SK-MEL-5 (cell line): ENCODE data around the gene ST6GAL2. TPM values are rescaled to one million over a fixed set of nuclear protein-coding genes. Genes with fewer than 3 reads are reported as not detected.

Experiments used
- DNase-seq: peaks from one replicate; pipeline ENCODE4 v3.0.0-alpha.2; 2016; ENCODE audit warnings: low read depth, low spot score
- in situ Hi-C: cut with HindIII; loops from 2 replicates; pipeline ENCODE4 v1.10.0; 2016; ENCODE audit warnings: low sequenced_read_pairs, high pct_unique_total_duplicates, low pct_unique_long_range_greater_than_20kb
- total RNA-seq: library from RNA; depleted of rRNA; stranded (reverse); fragments of >200 nt; shearing (Covaris generic); gene quantifications from 2 replicates; pipeline ENCODE4 v1.2.3, GENCODE V29; 2014

The ST6GAL2 gene
- total RNA-seq, 1 experiment from 2014 or later = not detected

DNA sequence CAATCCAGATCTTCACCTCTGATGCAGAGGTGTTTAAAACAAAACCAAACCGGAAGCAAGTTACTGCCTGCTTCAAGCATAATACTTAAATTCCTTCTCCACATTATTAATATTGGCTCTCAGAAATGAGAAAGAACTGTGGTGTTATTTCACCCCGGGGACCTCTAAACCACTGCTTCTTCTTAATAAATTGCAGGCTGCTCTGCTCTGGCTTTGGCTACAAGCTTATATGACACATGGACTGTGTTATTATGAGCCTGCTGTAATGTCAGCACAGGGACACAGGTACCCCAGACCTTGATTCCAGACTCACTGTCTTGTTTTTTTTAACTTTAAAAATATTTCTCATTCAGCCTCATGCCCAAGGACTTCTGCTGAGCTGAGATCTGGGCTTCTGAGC is 45.1 kb downstream of the ST6GAL2 start:
- no peak for DNase-seq
- in situ Hi-C loops = no loop called here

DNA sequence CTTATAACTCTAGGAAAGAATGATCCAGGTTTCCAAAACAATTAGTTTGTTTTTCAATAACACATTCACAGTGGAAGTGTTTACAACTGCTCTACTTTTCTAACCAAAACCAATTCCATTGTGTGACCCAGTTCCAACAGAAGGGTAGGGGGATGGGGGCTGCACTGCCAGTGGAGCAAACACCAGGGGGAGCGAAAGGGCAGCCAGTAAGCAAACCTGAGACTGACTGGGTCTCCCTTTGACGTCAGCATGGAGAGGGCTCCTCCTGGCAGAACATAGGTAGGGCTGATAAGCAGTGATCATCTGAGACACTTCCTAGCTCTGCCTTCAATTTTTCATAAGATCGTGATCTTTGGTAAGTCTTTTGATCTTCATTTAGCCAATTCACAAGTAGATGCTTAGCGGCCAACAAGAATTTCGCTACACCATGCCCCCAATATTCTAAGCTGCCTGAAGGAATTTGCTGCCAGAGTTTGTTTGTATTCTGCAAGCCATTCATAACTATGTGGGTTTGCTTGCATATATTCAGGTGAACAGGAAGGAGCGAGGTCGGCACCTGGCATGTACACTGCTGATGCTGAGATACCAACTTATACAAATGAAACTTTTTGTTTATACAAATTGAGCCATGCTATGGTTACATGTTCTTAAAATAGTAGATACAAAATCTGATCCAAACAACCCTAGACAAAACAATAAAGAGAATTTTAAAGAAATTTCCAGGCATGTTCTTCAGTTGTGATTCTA is 45.9 kb downstream of the ST6GAL2 start:
- in situ Hi-C loops = no loop called here
- peak; percentile 44 for DNase-seq

DNA sequence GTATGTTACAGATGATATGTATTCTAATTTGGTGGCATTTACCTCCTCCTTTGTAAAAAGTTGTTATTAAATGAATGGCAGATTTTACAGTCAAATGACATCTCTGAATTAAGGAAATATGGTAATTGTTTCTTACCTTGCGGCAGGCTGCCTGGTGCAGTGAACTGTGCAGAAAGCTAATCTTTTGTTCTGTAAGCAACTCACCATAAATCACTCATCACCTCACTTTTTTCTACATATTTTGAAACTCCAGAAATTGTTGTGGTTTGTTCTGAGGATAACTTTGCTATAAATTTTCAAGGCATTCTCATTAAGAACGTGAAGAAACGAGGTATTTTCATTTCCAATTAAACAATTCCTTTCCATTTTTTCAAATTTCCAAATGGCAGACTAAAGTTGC is 52.7 kb downstream of the ST6GAL2 start:
- in situ Hi-C loops = no loop called here
- no peak for DNase-seq

DNA sequence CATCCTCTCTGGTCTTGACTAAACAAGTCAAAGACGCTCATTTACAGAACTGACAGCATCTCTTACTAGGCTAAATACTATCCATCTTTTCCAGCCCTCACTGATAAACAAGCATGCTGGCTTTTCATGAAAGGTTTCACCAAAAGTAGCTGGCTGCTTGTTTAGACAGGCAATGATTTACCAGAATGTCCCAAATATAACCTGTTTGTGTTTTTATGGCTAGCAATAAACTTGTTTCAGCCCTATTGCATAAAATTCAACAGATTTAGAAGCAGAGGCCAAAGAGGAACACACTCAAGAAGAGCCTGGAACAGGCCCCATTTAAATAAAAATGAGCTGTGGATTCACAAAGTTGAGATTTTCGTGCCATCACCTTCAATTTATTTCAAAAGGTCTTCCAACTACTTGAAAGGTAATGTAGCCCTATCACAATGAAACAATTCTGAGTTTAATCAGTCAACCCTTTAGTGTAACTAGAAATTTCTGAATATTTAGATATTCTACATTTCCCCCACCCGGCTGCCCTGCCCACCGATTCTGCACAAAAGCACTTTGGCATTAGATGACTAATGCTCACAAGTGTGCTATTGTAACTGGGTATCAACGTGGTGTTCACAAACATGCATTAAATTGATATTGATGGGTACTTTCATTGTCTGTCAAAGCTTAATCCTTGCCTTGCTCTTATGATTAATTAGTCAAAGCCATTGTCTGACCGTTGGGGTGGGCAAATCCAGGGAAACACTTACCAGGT is 54.0 kb downstream of the ST6GAL2 start:
- no peak for DNase-seq
- in situ Hi-C loops = no loop called here

DNA sequence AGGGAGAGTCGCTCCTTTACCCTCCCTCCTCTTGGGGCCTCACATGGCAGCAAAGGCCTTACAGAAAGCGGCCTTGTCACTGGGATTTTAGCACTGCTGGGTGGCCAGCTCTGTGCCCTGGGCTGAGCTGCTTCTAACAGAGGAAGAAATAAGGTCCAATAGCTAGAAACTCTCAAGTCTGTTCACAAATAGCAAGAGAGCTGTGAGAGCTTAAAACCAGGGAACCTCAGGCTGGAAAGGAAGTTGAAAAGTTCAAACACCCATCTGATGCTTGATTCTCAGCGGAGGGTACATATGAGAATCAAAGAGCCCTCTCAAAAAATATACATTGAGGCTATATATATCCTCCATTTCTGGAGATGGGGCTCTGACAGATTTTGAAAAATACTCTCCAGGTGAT is 54.7 kb downstream of the ST6GAL2 start:
- in situ Hi-C loops = no loop called here
- DNase-seq = no peak

DNA sequence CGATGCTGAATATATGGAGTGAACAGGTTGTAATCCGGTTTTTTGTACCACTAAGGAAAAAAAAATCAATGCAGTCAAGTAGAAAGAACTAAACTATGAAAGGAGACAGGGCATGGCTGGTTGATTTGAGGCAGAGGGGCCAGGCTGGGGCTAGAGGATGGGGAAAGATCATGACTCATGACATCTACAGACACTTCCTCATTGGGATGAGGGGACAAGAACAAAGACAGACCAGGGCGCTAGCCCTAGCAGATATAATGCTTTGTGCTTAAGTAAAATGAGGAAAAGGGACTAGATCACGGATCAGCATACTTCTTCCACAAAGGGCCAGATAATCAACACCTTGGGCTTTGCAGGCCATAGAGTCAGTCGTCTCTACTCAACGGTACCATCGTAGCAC is 55.8 kb downstream of the ST6GAL2 start:
- in situ Hi-C loops = no loop called here
- no peak for DNase-seq

DNA sequence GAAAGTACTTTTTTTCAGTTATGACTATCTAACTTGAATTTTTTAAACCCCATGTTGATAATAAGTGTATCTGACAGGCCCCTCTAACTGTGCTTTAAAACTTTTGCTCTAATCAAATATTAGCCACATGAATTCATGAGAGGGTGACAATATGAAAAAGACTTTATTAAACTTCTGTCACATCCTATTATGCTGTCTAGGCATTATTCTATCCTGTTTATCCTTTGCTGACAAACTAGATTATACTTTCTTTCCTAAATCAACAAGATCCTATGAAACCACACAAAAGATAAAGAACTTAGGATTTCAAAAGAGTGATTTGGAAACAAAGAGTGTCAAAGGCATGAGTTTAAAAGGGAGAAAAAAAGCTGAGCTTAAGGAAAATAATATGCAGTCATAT is 57.8 kb downstream of the ST6GAL2 start:
- no peak for DNase-seq
- in situ Hi-C loops = no loop called here

DNA sequence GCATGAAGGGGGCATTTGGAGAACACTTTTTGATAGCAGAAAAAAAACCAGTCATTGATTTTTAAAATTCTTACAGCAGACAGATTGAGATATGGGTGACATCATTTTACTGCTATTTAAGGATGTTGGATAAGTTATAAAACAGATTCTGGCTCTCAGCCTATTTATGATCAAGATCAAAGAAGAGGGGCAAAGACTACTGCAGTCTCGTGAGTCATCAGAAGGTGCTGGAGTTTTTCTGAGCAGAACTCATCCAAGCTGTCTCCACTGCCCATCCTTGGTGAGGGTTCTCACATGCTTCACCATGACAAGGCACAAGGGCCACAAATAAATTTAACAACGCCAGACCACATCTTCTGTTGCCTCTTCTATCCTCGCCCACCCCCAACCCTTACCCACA is 58.8 kb downstream of the ST6GAL2 start:
- DNase-seq = no peak

DNA sequence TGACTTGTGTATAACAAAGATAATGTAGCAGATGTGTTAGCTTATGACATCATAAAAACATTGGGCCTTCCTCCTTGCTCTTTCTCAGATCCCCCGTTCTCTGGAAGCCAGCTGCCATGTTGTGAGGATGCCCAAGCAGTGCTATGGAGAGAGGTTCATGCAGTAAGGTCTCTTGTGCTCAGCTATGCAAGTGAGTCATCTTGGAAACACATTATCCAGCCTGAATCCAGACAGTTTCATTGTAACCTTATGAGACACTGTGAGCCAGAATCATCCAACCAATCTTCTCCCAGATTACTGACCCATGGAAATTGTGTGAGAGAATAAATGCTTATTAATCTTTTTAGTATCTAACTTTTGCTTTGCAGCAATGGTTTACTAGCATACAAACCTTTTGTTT is 60.8 kb downstream of the ST6GAL2 start:
- no peak for DNase-seq
- in situ Hi-C loops = no loop called here

More for the DNA sequence above, 58.8 kb downstream of the ST6GAL2 start:
- in situ Hi-C loops = no loop called here

DNA sequence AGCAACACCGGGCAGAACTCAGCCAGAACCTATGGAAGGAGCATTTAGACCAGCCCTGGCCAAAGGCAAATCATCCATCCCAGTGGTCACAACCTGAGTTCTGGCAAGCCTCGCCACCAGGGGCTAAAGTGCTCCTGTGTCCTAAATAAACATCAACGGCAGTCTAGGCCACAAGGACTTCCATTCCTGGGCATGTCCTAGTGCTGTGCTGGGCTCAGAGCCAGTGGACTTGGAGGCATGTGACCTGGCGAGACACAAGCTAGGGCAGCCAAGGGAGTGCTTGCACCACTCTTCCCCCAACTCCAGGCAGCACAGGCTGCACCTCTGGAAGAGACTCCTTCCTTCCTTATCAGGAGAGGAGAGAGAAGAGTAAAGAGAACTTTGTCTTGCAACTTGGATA is 69.0 kb downstream of the ST6GAL2 start:
- no peak for DNase-seq
- in situ Hi-C loops = no loop called here

DNA sequence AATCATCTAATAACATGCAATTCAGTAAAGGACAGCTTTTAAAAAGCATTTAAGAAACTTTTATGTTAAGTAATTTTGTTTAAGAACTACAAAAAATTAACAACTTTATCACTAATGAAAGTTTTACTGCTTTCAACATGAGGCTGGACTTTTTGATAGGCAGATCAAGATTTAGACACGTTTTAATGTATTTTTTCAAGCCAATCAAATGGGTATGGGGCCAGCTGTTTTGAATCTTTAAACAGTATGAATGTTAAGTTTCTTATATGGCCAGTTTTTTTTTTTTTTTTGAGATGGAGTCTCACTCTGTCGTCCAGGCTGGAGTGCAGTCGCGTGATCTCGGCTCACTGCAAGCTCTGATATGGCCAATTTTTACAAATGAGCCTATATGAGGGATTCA is 73.1 kb downstream of the ST6GAL2 start:
- DNase-seq = no peak
- in situ Hi-C loops = no loop called here

DNA sequence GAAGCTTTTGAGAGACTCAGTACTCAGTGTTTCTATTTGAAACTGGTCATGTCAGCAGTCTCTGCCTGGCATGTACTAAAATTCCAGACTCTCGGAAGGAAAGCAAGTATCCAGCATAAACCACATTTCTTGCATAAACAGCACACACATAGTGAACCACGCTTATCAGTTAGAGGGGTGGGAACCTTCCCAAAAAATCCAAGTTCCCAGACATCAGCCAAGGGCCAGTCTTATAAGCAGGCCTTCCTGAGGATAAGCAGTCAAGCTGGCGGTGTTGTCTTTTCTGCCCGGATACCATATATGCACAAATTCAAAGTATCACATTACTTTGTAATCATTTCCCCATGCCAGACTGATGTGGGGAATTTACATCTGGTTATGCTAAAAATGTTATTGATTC is 73.6 kb downstream of the ST6GAL2 start:
- no peak for DNase-seq
- in situ Hi-C loops = no loop called here

DNA sequence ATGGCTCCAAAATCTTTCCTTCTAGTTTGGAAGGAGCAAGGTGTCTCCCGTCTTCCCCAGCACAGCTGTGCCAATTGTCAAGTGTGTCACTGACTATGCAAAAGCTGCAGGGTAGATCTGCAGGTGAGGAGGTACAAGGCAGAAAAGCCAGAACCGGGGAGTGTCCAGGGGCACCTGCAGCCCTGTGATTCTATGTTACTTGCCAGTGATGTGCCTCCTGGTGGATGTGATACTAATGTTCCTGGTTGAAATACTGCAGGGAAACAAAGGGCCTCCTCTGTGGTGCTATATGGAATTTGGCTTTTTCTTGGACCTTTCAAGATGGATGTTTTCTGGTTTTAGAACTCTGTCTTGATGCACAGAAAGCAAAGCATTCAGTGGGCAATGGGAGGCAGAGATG is 80.3 kb downstream of the ST6GAL2 start:
- no peak for DNase-seq
- in situ Hi-C loops = no loop called here

DNA sequence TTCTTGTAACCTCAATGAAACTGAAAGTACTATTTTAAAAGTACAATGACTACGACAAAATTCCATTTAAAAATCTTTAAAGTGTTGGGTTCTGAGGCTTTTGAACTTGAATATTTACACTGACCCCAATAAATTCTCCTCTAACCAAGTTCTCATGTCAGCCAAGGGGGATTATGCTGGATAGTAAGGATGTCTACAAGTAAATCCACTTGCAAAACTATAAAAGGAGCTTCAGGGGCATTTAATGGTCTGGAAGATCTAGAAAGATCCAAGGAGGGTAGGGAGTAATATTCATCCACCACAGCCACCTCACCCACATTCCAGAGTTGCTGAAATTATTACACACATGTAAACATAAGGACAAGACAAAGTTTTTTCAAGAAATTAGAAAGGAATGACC is 81.8 kb downstream of the ST6GAL2 start:
- in situ Hi-C loops = no loop called here
- DNase-seq = no peak

DNA sequence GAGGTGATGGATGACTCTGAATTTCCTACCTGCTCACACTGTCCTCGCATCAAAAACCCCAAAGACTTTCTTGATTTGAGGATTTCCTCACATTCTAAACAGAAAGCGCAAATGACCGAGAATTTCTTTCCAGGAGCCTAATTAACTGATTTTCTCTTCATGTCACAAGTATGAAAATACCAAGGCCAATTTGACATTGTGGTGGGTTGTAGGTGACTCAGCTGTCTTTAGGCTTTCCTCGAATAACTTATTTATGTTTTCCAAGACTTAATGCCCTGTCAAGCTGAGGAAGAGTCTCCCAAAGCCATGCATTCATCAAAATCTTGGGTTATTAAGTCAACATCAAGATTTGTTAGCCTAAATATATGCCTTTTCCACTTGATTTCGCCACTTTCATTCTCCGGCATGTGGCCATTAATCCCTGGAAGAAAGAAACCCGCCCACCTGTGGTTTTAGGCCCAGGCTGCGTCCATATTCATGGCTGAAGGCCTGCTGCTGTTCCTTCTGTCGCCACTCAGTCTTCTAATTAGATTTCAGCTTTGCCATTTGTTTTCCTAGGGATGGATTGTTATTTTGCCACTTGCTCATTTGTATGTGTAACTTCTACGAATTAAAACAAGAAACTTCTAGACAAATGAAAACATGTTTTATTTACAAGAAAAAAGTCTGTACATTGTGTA is 84.9 kb downstream of the ST6GAL2 start:
- DNase-seq = no peak
- in situ Hi-C loops = no loop called here

DNA sequence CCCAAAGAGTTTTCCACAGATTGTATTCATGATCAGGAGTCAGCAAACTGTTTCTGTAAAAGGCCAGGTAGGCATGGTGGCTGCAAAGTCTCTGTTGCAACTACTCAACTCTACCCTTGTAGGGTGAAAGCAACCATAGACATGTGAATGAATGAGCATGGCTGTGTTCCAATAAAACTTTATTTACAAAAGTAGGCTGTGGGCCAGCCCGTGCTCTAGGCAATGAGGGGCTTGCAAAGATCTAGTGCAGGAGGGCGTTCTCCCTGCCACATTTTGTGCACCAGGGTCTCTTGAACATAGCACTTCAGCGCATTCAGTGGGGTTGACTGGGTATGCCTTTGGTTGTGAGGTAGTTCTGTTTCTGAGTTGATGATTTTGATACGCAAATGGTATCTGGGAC is 85.8 kb downstream of the ST6GAL2 start:
- in situ Hi-C loops = no loop called here
- no peak for DNase-seq

DNA sequence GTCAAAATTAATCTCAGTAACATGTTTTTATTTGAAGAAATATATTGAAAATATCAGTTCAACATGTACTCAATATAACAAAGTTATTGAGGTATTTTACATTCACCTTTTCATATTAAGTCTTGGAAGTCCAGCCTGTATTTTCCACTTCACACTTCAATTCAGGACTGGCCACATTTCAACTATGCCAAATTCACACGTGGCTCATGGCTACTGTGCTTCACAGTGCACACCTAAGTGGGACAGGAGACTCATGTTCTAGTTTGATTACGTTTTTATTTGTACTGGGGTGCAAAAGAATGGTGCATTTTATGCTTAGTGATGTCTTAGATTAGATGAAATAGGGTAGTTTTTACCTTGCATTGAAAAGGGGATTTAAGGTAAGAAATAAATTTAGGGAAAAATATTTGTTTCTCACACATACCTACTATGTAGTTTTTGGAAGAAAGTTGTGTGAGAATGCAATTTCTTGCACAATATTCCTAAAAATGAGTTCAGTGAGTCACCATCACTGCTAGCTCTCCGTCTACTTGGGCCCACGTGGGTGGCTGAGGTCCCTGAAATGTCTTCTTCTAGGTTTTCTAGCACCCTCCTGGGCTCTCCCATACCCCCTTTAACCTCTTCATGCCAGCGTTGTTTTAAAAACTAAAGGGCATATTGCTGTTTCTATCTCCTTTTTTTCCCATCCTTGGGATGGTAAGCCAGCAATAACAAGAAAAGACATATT is 87.0 kb downstream of the ST6GAL2 start:
- DNase-seq = no peak
- in situ Hi-C loops = no loop called here

DNA sequence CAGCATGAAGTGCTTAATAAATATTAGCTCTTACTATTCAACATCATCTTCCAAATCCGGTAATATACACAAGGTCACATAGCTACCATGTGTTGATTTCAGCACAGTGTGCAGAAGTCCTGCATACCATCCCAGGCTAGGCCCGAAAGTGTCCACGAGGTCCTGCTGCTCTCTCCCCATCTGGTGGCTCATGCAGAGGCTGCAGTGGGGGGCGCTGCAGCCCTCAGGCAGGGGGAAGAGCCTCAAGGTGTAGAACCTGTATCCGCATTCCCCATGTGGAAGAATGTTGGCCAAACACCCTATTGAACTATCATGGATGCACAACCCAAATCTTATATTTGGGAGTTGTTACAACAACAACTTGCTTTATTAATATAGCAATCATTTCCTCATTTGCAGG is 88.5 kb downstream of the ST6GAL2 start:
- no peak for DNase-seq
- in situ Hi-C loops = no loop called here
